Spleen (tissue), 7 donors: ENCODE measurements around the gene POU6F2.

ENCODE experiments used
- CTCF ChIP-seq, 11 experiments: fragments of 200-600 bp in 7 of 11; fragments of 450-650 bp in 4 of 11; sonication (generic) in 4 of 11; IDR thresholded peaks in 8 of 11; conservative IDR thresholded peaks in 3 of 11; 1 replicate in 7 of 11; 2 replicates in 4 of 11; pipeline versions ENCODE4 v1.4.0 to v1.8.0; 2016 to 2021; ENCODE audit warnings: antibody characterized with exemption in 11 of 11, inconsistent platforms in 4 of 11, mild to moderate bottlenecking in 1 of 11
- POLR2AphosphoS5 ChIP-seq, 3 donors: sonication (generic); formaldehyde crosslinking; IDR thresholded peaks; one replicate each; pipeline ENCODE4 v1.5.1; 2017; ENCODE audit warnings: antibody characterized with exemption in 3 of 3
- donor health status: DM: no; HTN: no; CAD: no; lungs with moderate emphysema.
- donor health status: DM: no; HTN: no; CAD: no.
- donor health status: DM: no; HTN: no; CAD: no.

GRCh38 chr7:39069896-39070881 is 92.5 kb downstream of the POU6F2 start:
- no peak for TF ChIP-seq CTCF (IDR thresholded peaks at IDR 0.05 in 8 of 11, conservative IDR thresholded peaks at IDR 0.05 in 3 of 11)
- no peak for TF ChIP-seq POLR2AphosphoS5 (IDR thresholded peaks at IDR 0.05)
